GM12878 (cell line): ENCODE data around the gene MGMT.

Source experiments
- CEBPB ChIP-seq, 2 experiments: fragments of 150-350 bp in 1 of 2; IDR thresholded peaks; 2 replicates each; pipeline ENCODE4 v1.6.1; 2012 to 2014; ENCODE audit warnings: low read depth in 2 of 2, low read length in 2 of 2, borderline replicate concordance in 1 of 2, inconsistent platforms in 1 of 2
- JUNB ChIP-seq: IDR thresholded peaks from 2 replicates; pipeline ENCODE4 v1.6.1; 2016; ENCODE audit warnings: antibody characterized with exemption, mild to moderate bottlenecking
- POLR2A ChIP-seq: IDR thresholded peaks from 2 replicates; pipeline ENCODE4 v1.6.1; 2011; ENCODE audit warnings: low read depth, mild to moderate bottlenecking, low read length
- SP1 ChIP-seq: IDR thresholded peaks from one replicate; pipeline ENCODE4 v1.6.1; 2011; ENCODE audit warnings: low read depth, low read length
- TARDBP ChIP-seq: IDR thresholded peaks from 2 replicates; pipeline ENCODE4 v1.6.1; 2016; ENCODE audit warnings: borderline replicate concordance
- ZSCAN29 ChIP-seq: fragments of 450-650 bp; IDR thresholded peaks from 2 replicates; pipeline ENCODE4 v1.6.1; 2017; ENCODE audit warnings: mild to moderate bottlenecking, moderate library complexity
- TF ChIP-seq, protein P1 (sequence below), 3 experiments: IDR thresholded peaks in 2 of 3; conservative IDR thresholded peaks in 1 of 3; 2 replicates each; pipeline ENCODE4 v1.5.1; 2011; ENCODE audit warnings: low read depth in 3 of 3, low read length in 3 of 3, mild to moderate bottlenecking in 3 of 3, control low read depth in 2 of 3, moderate library complexity in 2 of 3, inconsistent platforms in 1 of 3, mixed read lengths in 1 of 3; ENCODE audit not compliant: control insufficient read depth in 2 of 3, insufficient read depth in 1 of 3; ENCODE audit errors: extremely low read depth in 1 of 3

GRCh38 chr10:129745186-129745750 lies 278.2 kb downstream of the MGMT start:
- TF ChIP-seq, protein P1, sequence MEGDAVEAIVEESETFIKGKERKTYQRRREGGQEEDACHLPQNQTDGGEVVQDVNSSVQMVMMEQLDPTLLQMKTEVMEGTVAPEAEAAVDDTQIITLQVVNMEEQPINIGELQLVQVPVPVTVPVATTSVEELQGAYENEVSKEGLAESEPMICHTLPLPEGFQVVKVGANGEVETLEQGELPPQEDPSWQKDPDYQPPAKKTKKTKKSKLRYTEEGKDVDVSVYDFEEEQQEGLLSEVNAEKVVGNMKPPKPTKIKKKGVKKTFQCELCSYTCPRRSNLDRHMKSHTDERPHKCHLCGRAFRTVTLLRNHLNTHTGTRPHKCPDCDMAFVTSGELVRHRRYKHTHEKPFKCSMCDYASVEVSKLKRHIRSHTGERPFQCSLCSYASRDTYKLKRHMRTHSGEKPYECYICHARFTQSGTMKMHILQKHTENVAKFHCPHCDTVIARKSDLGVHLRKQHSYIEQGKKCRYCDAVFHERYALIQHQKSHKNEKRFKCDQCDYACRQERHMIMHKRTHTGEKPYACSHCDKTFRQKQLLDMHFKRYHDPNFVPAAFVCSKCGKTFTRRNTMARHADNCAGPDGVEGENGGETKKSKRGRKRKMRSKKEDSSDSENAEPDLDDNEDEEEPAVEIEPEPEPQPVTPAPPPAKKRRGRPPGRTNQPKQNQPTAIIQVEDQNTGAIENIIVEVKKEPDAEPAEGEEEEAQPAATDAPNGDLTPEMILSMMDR (IDR thresholded peaks at IDR 0.05 in 2 of 3, conservative IDR thresholded peaks at IDR 0.05 in 1 of 3; ENCODE audit: control insufficient read depth in 2 of 3, extremely low read depth in 1 of 3, insufficient read depth in 1 of 3, low read depth in 3 of 3, low read length in 3 of 3): no peak
- TF ChIP-seq SP1 (no peak), ZSCAN29 (no peak), CEBPB (IDR thresholded peaks at IDR 0.05; ENCODE audit: borderline replicate concordance in 1 of 2, low read depth in 2 of 2, low read length in 2 of 2) (no peak), POLR2A (no peak), TARDBP (no peak), JUNB (no peak)
